Activated T-helper 2 cell treated with anti-CD3 and anti-CD28 coated beads, Interferon-gamma antibody, Interleukin-2, Interleukin-4, amounts not matched to agents 10 μg/mL and 5 μg/mL and 100 μg/mL, durations not matched to agents 14 hours and 24 hours and 36 hours (primary cell): ENCODE results near the gene LGALS3BP. TPM values are rescaled to one million over a fixed set of nuclear protein-coding genes. Genes with fewer than 3 reads are reported as not detected.
"Not testable (repeated sequence)": the region's sequence is repeated elsewhere in the genome, so short reads cannot be mapped to it uniquely, and the experiment has no call there.

Experiments
- DNase-seq: peaks from one replicate; pipeline ENCODE4 v3.0.0; 2021; ENCODE audit warnings: low spot score
- H3K27ac Mint-ChIP-seq: one replicate; pipeline ENCODE4 v1.8.0; 2021; ENCODE audit warnings: mixed read lengths
- H3K27me3 Mint-ChIP-seq: one replicate; pipeline ENCODE4 v1.8.0; 2021; ENCODE audit warnings: low read depth, mixed read lengths
- H3K36me3 Mint-ChIP-seq: one replicate; pipeline ENCODE4 v1.8.0; 2021; ENCODE audit warnings: low read depth, mixed read lengths
- H3K4me1 Mint-ChIP-seq: one replicate; pipeline ENCODE4 v1.8.0; 2021; ENCODE audit warnings: low read depth, mixed read lengths
- H3K4me3 Mint-ChIP-seq: one replicate; pipeline ENCODE4 v1.8.0; 2021; ENCODE audit warnings: low read depth, mild to moderate bottlenecking, moderate library complexity, mixed read lengths
- H3K9me3 Mint-ChIP-seq: one replicate; pipeline ENCODE4 v1.8.0; 2021; ENCODE audit warnings: mixed read lengths
- intact Hi-C: fragments of 100-400 bp; cut with micrococcal nuclease; formaldehyde crosslinking; loops from one replicate; pipeline ENCODE4 v1.15.1; 2023
- total RNA-seq: library from RNA; stranded (reverse); gene quantifications from 2 replicates; pipeline ENCODE4 v1.2.3, GENCODE V29; 2022

The LGALS3BP gene
- total RNA-seq, 1 donor from 2014 or later = 57.5 TPM

GRCh38 chr17:78953356-78954350 lies 26.1 kb downstream of the LGALS3BP start:
- intact Hi-C loops = no loop called here
- Mint-ChIP-seq H3K27ac (no peak overlapping the region), H3K9me3 (peaks cover 17% of the 10 kb centered on the region), H3K27me3 (no peaks in the 10 kb centered on the region), H3K4me1 (no peaks in the 10 kb centered on the region), H3K36me3 (no peaks in the 10 kb centered on the region), H3K4me3 (no peak overlapping the region)
- no peak for DNase-seq

GRCh38 chr17:78952706-78953105 lies 27.0 kb downstream of the LGALS3BP start:
- Mint-ChIP-seq H3K27ac (no peak overlapping the region), H3K9me3 (peaks cover 17% of the 10 kb centered on the region), H3K27me3 (no peaks in the 10 kb centered on the region), H3K36me3 (no peaks in the 10 kb centered on the region), H3K4me3 (no peak overlapping the region), H3K4me1 (no peaks in the 10 kb centered on the region)
- intact Hi-C loops = no loop called here
- no peak for DNase-seq

- H3K27me3 Mint-ChIP-seq = no peaks in the 10 kb centered on the region
- DNase-seq = no peak
- H3K4me3 Mint-ChIP-seq = no peak overlapping the region
- no peaks in the 10 kb centered on the region for H3K4me1 Mint-ChIP-seq
- H3K9me3 Mint-ChIP-seq = peaks cover 17% of the 10 kb centered on the region
- no peaks in the 10 kb centered on the region for H3K36me3 Mint-ChIP-seq
- intact Hi-C loops = no loop called here
- H3K27ac Mint-ChIP-seq = no peak overlapping the region
Measured at GRCh38 chr17:78951967-78952551, 27.7 kb downstream of the LGALS3BP start.

- H3K27me3 Mint-ChIP-seq = no peaks in the 10 kb centered on the region
Measured at GRCh38 chr17:78950870-78951269, 28.9 kb downstream of the LGALS3BP start.

GRCh38 chr17:78947235-78948149 lies 32.2 kb downstream of the LGALS3BP start:
- H3K9me3 Mint-ChIP-seq = peaks cover 17% of the 10 kb centered on the region
- no peak overlapping the region for H3K4me3 Mint-ChIP-seq
- no peak overlapping the region for H3K27ac Mint-ChIP-seq
- DNase-seq = no peak
- no peaks in the 10 kb centered on the region for H3K4me1 Mint-ChIP-seq
- no peaks in the 10 kb centered on the region for H3K27me3 Mint-ChIP-seq
- no peaks in the 10 kb centered on the region for H3K36me3 Mint-ChIP-seq
- intact Hi-C loops = no loop called here

More at GRCh38 chr17:78950870-78951269, 28.9 kb downstream of the LGALS3BP start:
- H3K27ac Mint-ChIP-seq = no peak overlapping the region
- no peaks in the 10 kb centered on the region for H3K36me3 Mint-ChIP-seq
- H3K4me3 Mint-ChIP-seq = no peak overlapping the region
- intact Hi-C loops = no loop called here
- DNase-seq = no peak
- peaks cover 17% of the 10 kb centered on the region for H3K9me3 Mint-ChIP-seq
- H3K4me1 Mint-ChIP-seq = no peaks in the 10 kb centered on the region

- intact Hi-C loops = no loop called here
- DNase-seq = no peak
Measured at GRCh38 chr17:78946631-78947030, 33.1 kb downstream of the LGALS3BP start.

GRCh38 chr17:78946131-78946530 lies 33.6 kb downstream of the LGALS3BP start:
- no peaks in the 10 kb centered on the region for H3K27me3 Mint-ChIP-seq
- no peak overlapping the region for H3K27ac Mint-ChIP-seq
- intact Hi-C loops = no loop called here
- no peak for DNase-seq
- no peaks in the 10 kb centered on the region for H3K36me3 Mint-ChIP-seq
- H3K4me1 Mint-ChIP-seq = no peaks in the 10 kb centered on the region
- H3K9me3 Mint-ChIP-seq = peaks cover 14% of the 10 kb centered on the region
- H3K4me3 Mint-ChIP-seq = no peak overlapping the region

More at GRCh38 chr17:78946631-78947030, 33.1 kb downstream of the LGALS3BP start:
- no peaks in the 10 kb centered on the region for H3K36me3 Mint-ChIP-seq
- peaks cover 17% of the 10 kb centered on the region for H3K9me3 Mint-ChIP-seq
- no peaks in the 10 kb centered on the region for H3K4me1 Mint-ChIP-seq
- H3K27ac Mint-ChIP-seq = no peak overlapping the region
- H3K4me3 Mint-ChIP-seq = no peak overlapping the region
- H3K27me3 Mint-ChIP-seq = no peaks in the 10 kb centered on the region

- H3K36me3 Mint-ChIP-seq, H3K27me3 Mint-ChIP-seq, H3K4me3 Mint-ChIP-seq, DNase-seq, H3K27ac Mint-ChIP-seq, intact Hi-C loops, H3K9me3 Mint-ChIP-seq, H3K4me1 Mint-ChIP-seq: not testable (repeated sequence)
Measured at GRCh38 chr17:78945455-78945854, 34.3 kb downstream of the LGALS3BP start.

- H3K27me3 Mint-ChIP-seq = no peaks in the 10 kb centered on the region
- intact Hi-C loops = no loop called here
- H3K36me3 Mint-ChIP-seq = no peaks in the 10 kb centered on the region
- DNase-seq = no peak
- H3K27ac Mint-ChIP-seq = no peak overlapping the region
- no peaks in the 10 kb centered on the region for H3K4me1 Mint-ChIP-seq
- H3K4me3 Mint-ChIP-seq = no peak overlapping the region
- H3K9me3 Mint-ChIP-seq = peaks cover 2% of the 10 kb centered on the region
Measured at GRCh38 chr17:78944956-78945355, 34.8 kb downstream of the LGALS3BP start.

GRCh38 chr17:78944026-78944425 lies 35.7 kb downstream of the LGALS3BP start:
- no peak for DNase-seq
- intact Hi-C loops = no loop called here
- no peak overlapping the region for H3K4me3 Mint-ChIP-seq
- H3K27me3 Mint-ChIP-seq = no peaks in the 10 kb centered on the region
- H3K9me3 Mint-ChIP-seq = no peaks in the 10 kb centered on the region
- H3K4me1 Mint-ChIP-seq = no peaks in the 10 kb centered on the region
- H3K36me3 Mint-ChIP-seq = no peaks in the 10 kb centered on the region
- H3K27ac Mint-ChIP-seq = no peak overlapping the region

GRCh38 chr17:78940708-78941107 lies 39.0 kb downstream of the LGALS3BP start:
- intact Hi-C loops = no loop called here
- H3K27ac Mint-ChIP-seq = no peak overlapping the region
- no peaks in the 10 kb centered on the region for H3K9me3 Mint-ChIP-seq
- no peak overlapping the region for H3K4me3 Mint-ChIP-seq
- no peaks in the 10 kb centered on the region for H3K36me3 Mint-ChIP-seq
- H3K27me3 Mint-ChIP-seq = peaks cover under 1% of the 10 kb centered on the region
- H3K4me1 Mint-ChIP-seq = no peaks in the 10 kb centered on the region
- no peak for DNase-seq

- H3K27ac Mint-ChIP-seq = no peak overlapping the region
- H3K27me3 Mint-ChIP-seq = peaks cover 3% of the 10 kb centered on the region
- no peak overlapping the region for H3K4me3 Mint-ChIP-seq
- intact Hi-C loops = no loop called here
- H3K4me1 Mint-ChIP-seq = no peaks in the 10 kb centered on the region
- H3K36me3 Mint-ChIP-seq = no peaks in the 10 kb centered on the region
- DNase-seq = no peak
- no peaks in the 10 kb centered on the region for H3K9me3 Mint-ChIP-seq
Measured at GRCh38 chr17:78940258-78940657, 39.5 kb downstream of the LGALS3BP start.
